ENCODE data around the gene TSTD2.

DNA sequence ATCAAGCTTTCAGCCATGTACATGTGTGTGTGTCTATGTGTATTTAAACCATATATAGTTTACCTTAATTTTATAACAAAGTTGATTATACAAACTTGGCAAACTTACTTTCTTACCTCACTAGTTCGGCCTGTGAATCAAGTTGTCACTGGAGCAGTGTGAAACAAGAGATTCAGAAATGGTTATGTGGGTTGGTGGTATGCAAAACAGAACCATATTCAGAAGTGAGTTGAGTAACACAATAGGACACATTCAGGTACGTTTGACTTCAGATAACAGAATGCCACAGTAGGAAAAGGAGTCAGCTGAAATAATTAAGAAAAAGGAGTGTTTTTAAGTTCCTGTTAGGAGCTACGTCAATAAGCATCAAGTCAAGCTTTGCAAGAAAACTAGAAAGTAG, 42.5 kb upstream of the TSTD2 start:
- no peak for TF ChIP-seq EP300 (IDR thresholded peaks at IDR 0.05; ENCODE audit: borderline replicate concordance in 1 of 2, low read depth in 1 of 2, low read length in 1 of 2)
- TF ChIP-seq SIN3A (IDR thresholded peaks at IDR 0.05; ENCODE audit: borderline replicate concordance, low read depth, low read length) = no peak
- TF ChIP-seq FOXM1 (IDR thresholded peaks at IDR 0.05; ENCODE audit: low read depth) = no peak
- TF ChIP-seq, protein P1, sequence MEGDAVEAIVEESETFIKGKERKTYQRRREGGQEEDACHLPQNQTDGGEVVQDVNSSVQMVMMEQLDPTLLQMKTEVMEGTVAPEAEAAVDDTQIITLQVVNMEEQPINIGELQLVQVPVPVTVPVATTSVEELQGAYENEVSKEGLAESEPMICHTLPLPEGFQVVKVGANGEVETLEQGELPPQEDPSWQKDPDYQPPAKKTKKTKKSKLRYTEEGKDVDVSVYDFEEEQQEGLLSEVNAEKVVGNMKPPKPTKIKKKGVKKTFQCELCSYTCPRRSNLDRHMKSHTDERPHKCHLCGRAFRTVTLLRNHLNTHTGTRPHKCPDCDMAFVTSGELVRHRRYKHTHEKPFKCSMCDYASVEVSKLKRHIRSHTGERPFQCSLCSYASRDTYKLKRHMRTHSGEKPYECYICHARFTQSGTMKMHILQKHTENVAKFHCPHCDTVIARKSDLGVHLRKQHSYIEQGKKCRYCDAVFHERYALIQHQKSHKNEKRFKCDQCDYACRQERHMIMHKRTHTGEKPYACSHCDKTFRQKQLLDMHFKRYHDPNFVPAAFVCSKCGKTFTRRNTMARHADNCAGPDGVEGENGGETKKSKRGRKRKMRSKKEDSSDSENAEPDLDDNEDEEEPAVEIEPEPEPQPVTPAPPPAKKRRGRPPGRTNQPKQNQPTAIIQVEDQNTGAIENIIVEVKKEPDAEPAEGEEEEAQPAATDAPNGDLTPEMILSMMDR (IDR thresholded peaks at IDR 0.05) = no peak
- TF ChIP-seq GABPA (IDR thresholded peaks at IDR 0.05; ENCODE audit: low read depth) = no peak
- no peak for TF ChIP-seq RFX5 (IDR thresholded peaks at IDR 0.05; ENCODE audit: low read length)
- TF ChIP-seq, protein P2, sequence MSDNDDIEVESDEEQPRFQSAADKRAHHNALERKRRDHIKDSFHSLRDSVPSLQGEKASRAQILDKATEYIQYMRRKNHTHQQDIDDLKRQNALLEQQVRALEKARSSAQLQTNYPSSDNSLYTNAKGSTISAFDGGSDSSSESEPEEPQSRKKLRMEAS (IDR thresholded peaks at IDR 0.05; ENCODE audit: low read depth) = no peak
- no peak for TF ChIP-seq MXI1 (IDR thresholded peaks at IDR 0.05; ENCODE audit: low read depth, low read length)
- TF ChIP-seq POLR2AphosphoS5 (IDR thresholded peaks at IDR 0.05; ENCODE audit: low read depth, low read length) = no peak
- no peak for TF ChIP-seq RAD21 (IDR thresholded peaks at IDR 0.05; ENCODE audit: low read length)
- no peak for TF ChIP-seq SMC3 (IDR thresholded peaks at IDR 0.05; ENCODE audit: low read depth, low read length)
- no peak for TF ChIP-seq JUND (IDR thresholded peaks at IDR 0.05)
- TF ChIP-seq, protein P3, sequence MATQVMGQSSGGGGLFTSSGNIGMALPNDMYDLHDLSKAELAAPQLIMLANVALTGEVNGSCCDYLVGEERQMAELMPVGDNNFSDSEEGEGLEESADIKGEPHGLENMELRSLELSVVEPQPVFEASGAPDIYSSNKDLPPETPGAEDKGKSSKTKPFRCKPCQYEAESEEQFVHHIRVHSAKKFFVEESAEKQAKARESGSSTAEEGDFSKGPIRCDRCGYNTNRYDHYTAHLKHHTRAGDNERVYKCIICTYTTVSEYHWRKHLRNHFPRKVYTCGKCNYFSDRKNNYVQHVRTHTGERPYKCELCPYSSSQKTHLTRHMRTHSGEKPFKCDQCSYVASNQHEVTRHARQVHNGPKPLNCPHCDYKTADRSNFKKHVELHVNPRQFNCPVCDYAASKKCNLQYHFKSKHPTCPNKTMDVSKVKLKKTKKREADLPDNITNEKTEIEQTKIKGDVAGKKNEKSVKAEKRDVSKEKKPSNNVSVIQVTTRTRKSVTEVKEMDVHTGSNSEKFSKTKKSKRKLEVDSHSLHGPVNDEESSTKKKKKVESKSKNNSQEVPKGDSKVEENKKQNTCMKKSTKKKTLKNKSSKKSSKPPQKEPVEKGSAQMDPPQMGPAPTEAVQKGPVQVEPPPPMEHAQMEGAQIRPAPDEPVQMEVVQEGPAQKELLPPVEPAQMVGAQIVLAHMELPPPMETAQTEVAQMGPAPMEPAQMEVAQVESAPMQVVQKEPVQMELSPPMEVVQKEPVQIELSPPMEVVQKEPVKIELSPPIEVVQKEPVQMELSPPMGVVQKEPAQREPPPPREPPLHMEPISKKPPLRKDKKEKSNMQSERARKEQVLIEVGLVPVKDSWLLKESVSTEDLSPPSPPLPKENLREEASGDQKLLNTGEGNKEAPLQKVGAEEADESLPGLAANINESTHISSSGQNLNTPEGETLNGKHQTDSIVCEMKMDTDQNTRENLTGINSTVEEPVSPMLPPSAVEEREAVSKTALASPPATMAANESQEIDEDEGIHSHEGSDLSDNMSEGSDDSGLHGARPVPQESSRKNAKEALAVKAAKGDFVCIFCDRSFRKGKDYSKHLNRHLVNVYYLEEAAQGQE (IDR thresholded peaks at IDR 0.05; ENCODE audit: low read depth, low read length) = no peak
- TF ChIP-seq, protein P4, sequence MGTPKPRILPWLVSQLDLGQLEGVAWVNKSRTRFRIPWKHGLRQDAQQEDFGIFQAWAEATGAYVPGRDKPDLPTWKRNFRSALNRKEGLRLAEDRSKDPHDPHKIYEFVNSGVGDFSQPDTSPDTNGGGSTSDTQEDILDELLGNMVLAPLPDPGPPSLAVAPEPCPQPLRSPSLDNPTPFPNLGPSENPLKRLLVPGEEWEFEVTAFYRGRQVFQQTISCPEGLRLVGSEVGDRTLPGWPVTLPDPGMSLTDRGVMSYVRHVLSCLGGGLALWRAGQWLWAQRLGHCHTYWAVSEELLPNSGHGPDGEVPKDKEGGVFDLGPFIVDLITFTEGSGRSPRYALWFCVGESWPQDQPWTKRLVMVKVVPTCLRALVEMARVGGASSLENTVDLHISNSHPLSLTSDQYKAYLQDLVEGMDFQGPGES (IDR thresholded peaks at IDR 0.05; ENCODE audit: low read depth, low read length) = no peak

Measured in SK-N-SH (cell line).